Pancreas (tissue), 10 donors: ENCODE results near the gene LIPI. TPM values are rescaled to one million over a fixed set of nuclear protein-coding genes. Genes with fewer than 3 reads are reported as not detected.
"Not testable (repeated sequence)": the region's sequence is repeated elsewhere in the genome, so short reads cannot be mapped to it uniquely, and the experiment has no call there.

Source experiments
- ATAC-seq, 4 donors: fragments of 200-7000 bp; cut with Tn5 transposase; one replicate each; pipeline versions ENCODE4 v1.8.0 to v1.9.1; 2020; ENCODE audit warnings: mild to moderate bottlenecking in 4 of 4, moderate library complexity in 4 of 4
- DNase-seq, 6 donors: peaks; one replicate each; pipeline ENCODE4 v3.0.0-alpha.2; 2020
- FAIRE-seq: peaks from 2 replicates; lab custom pipeline; 2012; peaks lifted over from hg19 to GRCh38; lab: Jason Lieb, UNC
- H3K27ac ChIP-seq, 4 donors: fragments of 200-600 bp; sonication (generic); 1 replicate in 3 of 4; 2 replicates in 1 of 4; pipeline versions ENCODE4 v1.5.0 to v1.8.0; 2020
- H3K27me3 ChIP-seq, 4 donors: fragments of 200-600 bp; one replicate each; pipeline ENCODE4 v1.8.0; 2021
- H3K36me3 ChIP-seq, 3 donors: fragments of 200-600 bp; sonication (generic) in 1 of 3; one replicate each; pipeline versions ENCODE4 v1.5.0 to v1.8.0; 2020 to 2021
- H3K4me1 ChIP-seq, 3 donors: fragments of 200-600 bp; one replicate each; pipeline ENCODE4 v1.8.0; 2021
- H3K4me3 ChIP-seq, 4 donors: fragments of 200-600 bp; sonication (generic) in 2 of 4; one replicate each; pipeline versions ENCODE4 v1.5.0 to v1.8.0; 2020 to 2021
- H3K9me3 ChIP-seq, 4 donors: fragments of 200-600 bp; one replicate each; pipeline ENCODE4 v1.8.0; 2021
- CTCF ChIP-seq, 4 donors: fragments of 200-600 bp; sonication (generic) in 3 of 4; IDR thresholded peaks; one replicate each; pipeline versions ENCODE4 v1.5.0 to v1.8.0; 2021; ENCODE audit warnings: antibody characterized with exemption in 4 of 4
- WGBS, 2 donors: extraction: QIAGEN DNeasy Blood & Tissue Kit; methylation state at CpG; one replicate each; pipeline ENCODE4 v1.1.7; 2013; 5-methylcytosine and 5-hydroxymethylcytosine counted together
- intact Hi-C, 3 donors: fragments of 100-400 bp; cut with DNase I; formaldehyde crosslinking; loops; one replicate each; pipeline versions ENCODE4 v1.11.1 to v1.14.2; 2022
- polyA plus RNA-seq, 2 donors: library from polyadenylated mRNA; stranded (reverse); fragments of 200-250 nt; gene quantifications; one replicate each; pipeline ENCODE4 v1.2.3, GENCODE V29; 2013
- total RNA-seq, 6 donors: library from RNA; stranded (reverse); fragmentation: NEBNext Ultra II Directional in 4 of 6; extraction: Animal tissue kit (Norgen Biotek cat#: 25700) in 4 of 6; gene quantifications; one replicate each; pipeline versions ENCODE4 v1.2.1 to v1.2.4, GENCODE V29; 2021 to 2023
- donor health status: healthy with polysubstance abuse.
- donor health status: DM: no; HTN: no; CAD: no; lungs with moderate emphysema.
- donor health status: DM: no; HTN: no; CAD: no.
- donor health status: control.
- donor health status: control.
- donor health status: Bipolar disorder and iron deficiency.
- donor health status: DM: yes; HTN: yes; CAD: no.
- donor health status: DM: no; HTN: no; CAD: no.
- donor health status: DM: no; HTN: no; CAD: no.
- donor health status: DM: yes; HTN: yes; CAD: no.

The LIPI gene
- total and polyA plus RNA-seq, 8 donors: not detected

GRCh38 chr21:14096172-14096571, 114.6 kb downstream of the LIPI start:
- Histone ChIP-seq H3K9me3 (no peaks in the 10 kb centered on the region), H3K36me3 (no peaks in the 10 kb centered on the region), H3K4me3 (no peak overlapping the region), H3K27ac (no peak overlapping the region), H3K4me1 (no peaks in the 10 kb centered on the region), H3K27me3 (no peaks in the 10 kb centered on the region)
- intact Hi-C loops: no loop called here
- no peak for TF ChIP-seq CTCF (IDR thresholded peaks at IDR 0.05)
- ATAC-seq: no peak
- FAIRE-seq: no peak
- DNase-seq: no peak
- WGBS, 2 donors: 47 to 50% methylated on average over 4 of the region's 4 CpGs

- 51 to 52% methylated on average over 2 of the region's 2 CpGs for WGBS, 2 donors
- no peak for ATAC-seq
- DNase-seq: no peak
- intact Hi-C loops: no loop called here
- H3K27me3 ChIP-seq: no peaks in the 10 kb centered on the region
- no peaks in the 10 kb centered on the region for H3K9me3 ChIP-seq
- FAIRE-seq: no peak
- TF ChIP-seq CTCF (IDR thresholded peaks at IDR 0.05): no peak
- H3K27ac ChIP-seq: no peak overlapping the region
- no peaks in the 10 kb centered on the region for H3K36me3 ChIP-seq
- H3K4me3 ChIP-seq: no peak overlapping the region
- H3K4me1 ChIP-seq: no peaks in the 10 kb centered on the region
Observed at GRCh38 chr21:14095056-14095455, 115.7 kb downstream of the LIPI start.

GRCh38 chr21:14092834-14093560, 117.8 kb downstream of the LIPI start:
- WGBS, 2 donors: 72 to 79% methylated on average over 22 of the region's 22 CpGs
- no peak for ATAC-seq
- H3K27me3 ChIP-seq: no peaks in the 10 kb centered on the region
- H3K9me3 ChIP-seq: no peaks in the 10 kb centered on the region
- H3K4me3 ChIP-seq: no peak overlapping the region
- TF ChIP-seq CTCF (IDR thresholded peaks at IDR 0.05): no peak
- intact Hi-C loops: no loop called here
- peak in 1 of 6 donors; percentile 57 for DNase-seq
- no peak for FAIRE-seq
- H3K4me1 ChIP-seq: no peaks in the 10 kb centered on the region
- H3K27ac ChIP-seq: no peak overlapping the region
- no peaks in the 10 kb centered on the region for H3K36me3 ChIP-seq

- DNase-seq, H3K27me3 ChIP-seq, intact Hi-C loops, H3K4me1 ChIP-seq, H3K36me3 ChIP-seq, H3K9me3 ChIP-seq, ATAC-seq, H3K4me3 ChIP-seq, H3K27ac ChIP-seq: not testable (repeated sequence)
- peak; percentile 32 for FAIRE-seq
Observed at GRCh38 chr21:14090184-14090583, 120.6 kb downstream of the LIPI start.

DNA sequence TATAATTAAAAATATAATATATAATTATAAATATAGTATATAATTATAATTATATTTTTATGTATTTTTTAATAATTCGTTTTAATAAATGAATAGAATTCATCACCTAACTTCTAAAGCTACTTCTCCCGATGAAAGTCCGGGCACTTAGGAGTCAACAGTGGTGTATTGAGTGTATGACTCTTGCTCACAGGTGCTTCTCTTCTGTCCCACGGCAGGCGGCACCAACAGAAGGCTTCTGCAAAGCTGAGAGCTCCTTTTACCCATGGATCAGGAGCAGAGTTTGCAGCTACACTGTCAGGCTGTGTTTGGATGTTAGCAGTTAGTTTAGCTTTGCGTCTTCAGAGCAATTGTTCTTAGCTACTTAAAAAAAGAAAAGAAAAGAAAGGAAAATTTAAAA, 122.4 kb downstream of the LIPI start:
- Histone ChIP-seq H3K4me3 (no peak overlapping the region), H3K27me3 (no peaks in the 10 kb centered on the region), H3K27ac (no peak overlapping the region), H3K36me3 (no peaks in the 10 kb centered on the region), H3K9me3 (no peaks in the 10 kb centered on the region), H3K4me1 (no peaks in the 10 kb centered on the region)
- ATAC-seq: no peak
- WGBS, 2 donors: 79 to 81% methylated on average over 6 of the region's 6 CpGs
- intact Hi-C loops: no loop called here
- DNase-seq: no peak
- no peak for TF ChIP-seq CTCF (IDR thresholded peaks at IDR 0.05)
- no peak for FAIRE-seq
